Amniotic epithelial cell (primary cell): Measurements from ENCODE around the gene KLF5.
"Not testable (repeated sequence)": the region's sequence is repeated elsewhere in the genome, so short reads cannot be mapped to it uniquely, and the experiment has no call there.

Source experiments
- DNase-seq: peaks from one replicate; pipeline ENCODE4 v3.0.0-alpha.2; 2010; ENCODE audit warnings: low read depth

The KLF5 gene

GRCh38 chr13:73058736-73059459 lies at the start of gene KLF5:
Gene KLF5, plus strand, starts transcription at chr13:73059005. Its CDS starts 323 bp downstream, at chr13:73059328.
- DNase-seq: peak; percentile 92

- no peak for DNase-seq
These were observed 47.1 kb upstream of the KLF5 start for GRCh38 chr13:73011751-73012150.

GRCh38 chr13:73015805-73016204 lies 43.0 kb upstream of the KLF5 start:
- DNase-seq: no peak

- no peak for DNase-seq
These were observed 40.5 kb upstream of the KLF5 start for GRCh38 chr13:73018336-73018735.

GRCh38 chr13:73025217-73026012 lies 33.4 kb upstream of the KLF5 start:
- peak; percentile 58 for DNase-seq

- no peak for DNase-seq
These were observed 23.9 kb upstream of the KLF5 start for GRCh38 chr13:73034901-73035300.

GRCh38 chr13:73035660-73036059 lies 23.1 kb upstream of the KLF5 start:
- no peak for DNase-seq

GRCh38 chr13:73036566-73036965 lies 22.2 kb upstream of the KLF5 start:
- DNase-seq: no peak

- DNase-seq: no peak
These were observed 20.7 kb upstream of the KLF5 start for GRCh38 chr13:73038064-73038463.

- peak; percentile 90 for DNase-seq
These were observed 19.4 kb upstream of the KLF5 start for GRCh38 chr13:73039201-73040108.

GRCh38 chr13:73040484-73040883 lies 18.3 kb upstream of the KLF5 start:
- DNase-seq: peak; percentile 21

- DNase-seq: peak; percentile 87
These were observed 17.7 kb upstream of the KLF5 start for GRCh38 chr13:73040968-73041596.

GRCh38 chr13:73045031-73045430 lies 13.8 kb upstream of the KLF5 start:
- DNase-seq: no peak

GRCh38 chr13:73048615-73049014 lies 10.2 kb upstream of the KLF5 start:
- not testable (repeated sequence) for DNase-seq

- no peak for DNase-seq
These were observed 4.1 kb upstream of the KLF5 start for GRCh38 chr13:73054712-73055111.

GRCh38 chr13:73055813-73056564 lies 2.8 kb upstream of the KLF5 start:
- DNase-seq: peak; percentile 92

- no peak for DNase-seq
These were observed 2.2 kb upstream of the KLF5 start for GRCh38 chr13:73056565-73056962.

GRCh38 chr13:73057284-73058063 lies 1.3 kb upstream of the KLF5 start:
- DNase-seq: no peak

GRCh38 chr13:73058064-73058313 lies 816 bp upstream of the KLF5 start:
- no peak for DNase-seq

- no peak for DNase-seq
These were observed 421 bp upstream of the KLF5 start for GRCh38 chr13:73058432-73058735.
